Epithelial cell of proximal tubule (primary cell): ENCODE data around the gene KRT79. TPM values are rescaled to one million over a fixed set of nuclear protein-coding genes. Genes with fewer than 3 reads are reported as not detected.
A peak's percentile ranks its signal among the peaks of the same experiment; 100 is the strongest.

ENCODE experiments used
- DNase-seq: peaks from one replicate; pipeline ENCODE4 v3.0.0-alpha.2; 2011; ENCODE audit warnings: low read depth
- H3K4me3 ChIP-seq: 2 replicates; pipeline ENCODE4 v1.5.1; 2011; ENCODE audit warnings: low read depth, mild to moderate bottlenecking, low read length
- CTCF ChIP-seq: conservative IDR thresholded peaks from 2 replicates; pipeline ENCODE4 v1.5.1; 2012; ENCODE audit warnings: low read depth, mild to moderate bottlenecking, low read length
- total RNA-seq: library from RNA; depleted of rRNA; stranded (reverse); fragments of >200 nt; gene quantifications from 2 replicates; pipeline ENCODE4 v1.2.3, GENCODE V29; 2015

KRT79 gene
- total RNA-seq, 1 donor from 2014 or later, result not detected

- TF ChIP-seq CTCF, result peak; percentile 74
- no peak for DNase-seq
- H3K4me3 ChIP-seq, result no peak overlapping the region
Measured at GRCh38 chr12:52870361-52871290, 36.5 kb upstream of the KRT79 start.

- H3K4me3 ChIP-seq, result no peak overlapping the region
- TF ChIP-seq CTCF, result no peak
- DNase-seq, result no peak
Measured at GRCh38 chr12:52867642-52868041, 33.5 kb upstream of the KRT79 start.

- no peak for TF ChIP-seq CTCF
- H3K4me3 ChIP-seq, result no peak overlapping the region
- DNase-seq, result no peak
Measured at GRCh38 chr12:52867152-52867551, 33.0 kb upstream of the KRT79 start.

- DNase-seq, result no peak
- TF ChIP-seq CTCF, result peak; percentile 87
- H3K4me3 ChIP-seq, result no peak overlapping the region
Measured at GRCh38 chr12:52865090-52865944, 31.2 kb upstream of the KRT79 start.

GRCh38 chr12:52862023-52862422 is 27.9 kb upstream of the KRT79 start:
- H3K4me3 ChIP-seq, result no peak overlapping the region
- TF ChIP-seq CTCF, result no peak
- no peak for DNase-seq

GRCh38 chr12:52861511-52861910 is 27.4 kb upstream of the KRT79 start:
- no peak for TF ChIP-seq CTCF
- no peak for DNase-seq
- no peak overlapping the region for H3K4me3 ChIP-seq
